SU-DHL-6 (cell line): ENCODE measurements around the gene KRTAP5-2.

ENCODE experiments used
- H2AFZ ChIP-seq: fragments of 200-600 bp; sonication (generic); 2 replicates; pipeline ENCODE4 v1.6.1; 2014; ENCODE audit warnings: low read depth, mild to moderate bottlenecking, moderate library complexity, mixed read lengths, antibody characterized with exemption, low read length; ENCODE audit not compliant: severe bottlenecking
- H3F3A ChIP-seq: fragments of 200-600 bp; shearing (Covaris generic); 2 replicates; pipeline ENCODE4 v1.6.0; 2016; ENCODE audit warnings: antibody characterized with exemption, mild to moderate bottlenecking; ENCODE audit not compliant: insufficient read depth
- H3K27ac ChIP-seq: fragments of 200-600 bp; sonication (generic); 2 replicates; pipeline ENCODE4 v1.5.1; 2016; ENCODE audit warnings: low read depth, mild to moderate bottlenecking, low read length, moderate library complexity, mixed read lengths
- H3K27me3 ChIP-seq: fragments of 200-600 bp; sonication (generic), shearing (Covaris generic); 2 replicates; pipeline ENCODE4 v1.6.0; 2014; ENCODE audit warnings: mild to moderate bottlenecking, low read length
- H3K36me3 ChIP-seq: fragments of 200-600 bp; sonication (generic); 2 replicates; pipeline ENCODE4 v1.6.1; 2014; ENCODE audit warnings: mild to moderate bottlenecking, low read length, mixed read lengths
- H3K4me2 ChIP-seq: fragments of 300-600, 200-600 bp; shearing (Covaris generic), sonication (generic); 2 replicates; pipeline ENCODE4 v1.6.0; 2014; ENCODE audit warnings: low read length, low read depth, mild to moderate bottlenecking; ENCODE audit not compliant: poor library complexity, severe bottlenecking
- H3K4me3 ChIP-seq: fragments of 200-600 bp; sonication (generic); 2 replicates; pipeline ENCODE4 v1.5.1; 2014; ENCODE audit warnings: antibody characterized with exemption, low read length, mild to moderate bottlenecking, mixed read lengths; ENCODE audit not compliant: insufficient read depth, poor library complexity, severe bottlenecking
- H3K79me2 ChIP-seq: fragments of 200-600 bp; sonication (generic); 2 replicates; pipeline ENCODE4 v1.6.1; 2014; ENCODE audit warnings: mild to moderate bottlenecking, low read length, moderate library complexity; ENCODE audit not compliant: insufficient read depth
- H3K9ac ChIP-seq: fragments of 200-600 bp; sonication (generic); 2 replicates; pipeline ENCODE4 v1.7.0; 2014; ENCODE audit warnings: mild to moderate bottlenecking, low read length
- H3K9me2 ChIP-seq: fragments of 200-600 bp; sonication (generic); replicated peaks from 2 replicates; pipeline ENCODE4 v1.6.1; 2014; ENCODE audit warnings: low read length; ENCODE audit not compliant: insufficient read depth
- H3K9me3 ChIP-seq: fragments of 200-600 bp; sonication (generic); 2 replicates; pipeline ENCODE4 v1.6.1; 2014; ENCODE audit warnings: low read length, mixed read lengths; ENCODE audit not compliant: insufficient read depth
- H4K20me1 ChIP-seq: fragments of 200-600 bp; sonication (generic); 2 replicates; pipeline ENCODE4 v1.6.1; 2014; ENCODE audit warnings: low read depth, mild to moderate bottlenecking, antibody characterized with exemption, low read length, moderate library complexity, mixed read lengths
- EZH2phosphoT487 ChIP-seq: fragments of 200-600 bp; sonication (generic), shearing (Covaris generic); conservative IDR thresholded peaks from 2 replicates; pipeline ENCODE4 v1.6.1; 2018; ENCODE audit warnings: mild to moderate bottlenecking, antibody characterized with exemption, low read length, moderate library complexity, mixed read lengths
- TF ChIP-seq, protein P1 (sequence below): fragments of 200-600 bp; sonication (generic); IDR thresholded peaks from one replicate; pipeline ENCODE4 v1.5.1; 2017; ENCODE audit warnings: antibody characterized with exemption, mild to moderate bottlenecking, low read length, moderate library complexity; ENCODE audit not compliant: insufficient read depth, poor library complexity, severe bottlenecking

The KRTAP5-2 gene

DNA sequence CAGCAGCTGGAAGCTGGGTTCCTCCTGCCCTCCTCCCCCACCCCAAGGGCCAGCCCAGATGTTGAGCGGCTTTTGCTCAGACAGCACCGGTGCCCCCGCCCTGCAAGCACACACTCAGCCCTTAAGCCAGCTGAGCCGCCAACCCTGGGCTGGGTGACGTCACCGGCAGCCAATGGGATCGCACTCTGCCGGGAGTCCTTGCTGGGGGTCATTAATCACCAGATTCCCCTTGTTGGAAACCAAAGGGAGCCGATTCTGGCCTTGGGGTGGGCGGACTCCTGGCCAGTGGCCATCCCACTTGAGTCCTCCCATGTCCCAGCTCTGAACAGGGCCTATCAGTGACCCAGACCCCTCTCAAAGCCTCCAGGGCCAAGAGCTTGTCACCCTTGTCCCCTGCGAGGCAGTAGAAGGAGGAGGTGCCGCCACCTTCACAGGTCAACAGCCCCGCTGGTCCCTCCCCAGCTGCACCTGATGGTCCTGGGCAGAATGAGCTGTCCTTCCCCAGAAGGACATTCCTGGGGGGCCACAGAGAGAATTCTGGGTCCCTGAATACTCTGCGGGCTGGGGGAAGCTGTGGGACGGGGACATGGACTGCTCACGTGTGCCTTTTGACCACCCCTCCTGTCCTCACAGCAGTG is 33.4 kb downstream of the KRTAP5-2 start:
- H3K4me2 ChIP-seq = no peak overlapping the region
- H3K4me3 ChIP-seq = no peak overlapping the region
- H3K9me3 ChIP-seq = no peaks in the 10 kb centered on the region
- TF ChIP-seq EZH2phosphoT487 = no peak
- TF ChIP-seq, protein P1, sequence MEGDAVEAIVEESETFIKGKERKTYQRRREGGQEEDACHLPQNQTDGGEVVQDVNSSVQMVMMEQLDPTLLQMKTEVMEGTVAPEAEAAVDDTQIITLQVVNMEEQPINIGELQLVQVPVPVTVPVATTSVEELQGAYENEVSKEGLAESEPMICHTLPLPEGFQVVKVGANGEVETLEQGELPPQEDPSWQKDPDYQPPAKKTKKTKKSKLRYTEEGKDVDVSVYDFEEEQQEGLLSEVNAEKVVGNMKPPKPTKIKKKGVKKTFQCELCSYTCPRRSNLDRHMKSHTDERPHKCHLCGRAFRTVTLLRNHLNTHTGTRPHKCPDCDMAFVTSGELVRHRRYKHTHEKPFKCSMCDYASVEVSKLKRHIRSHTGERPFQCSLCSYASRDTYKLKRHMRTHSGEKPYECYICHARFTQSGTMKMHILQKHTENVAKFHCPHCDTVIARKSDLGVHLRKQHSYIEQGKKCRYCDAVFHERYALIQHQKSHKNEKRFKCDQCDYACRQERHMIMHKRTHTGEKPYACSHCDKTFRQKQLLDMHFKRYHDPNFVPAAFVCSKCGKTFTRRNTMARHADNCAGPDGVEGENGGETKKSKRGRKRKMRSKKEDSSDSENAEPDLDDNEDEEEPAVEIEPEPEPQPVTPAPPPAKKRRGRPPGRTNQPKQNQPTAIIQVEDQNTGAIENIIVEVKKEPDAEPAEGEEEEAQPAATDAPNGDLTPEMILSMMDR = no peak
- no peak overlapping the region for H3K27ac ChIP-seq
- H4K20me1 ChIP-seq = no peaks in the 10 kb centered on the region
- H3K9me2 ChIP-seq = no peaks in the 10 kb centered on the region
- no peaks in the 10 kb centered on the region for H3F3A ChIP-seq
- no peak overlapping the region for H3K9ac ChIP-seq
- no peaks in the 10 kb centered on the region for H3K79me2 ChIP-seq
- no peaks in the 10 kb centered on the region for H3K36me3 ChIP-seq
- H2AFZ ChIP-seq = no peak overlapping the region
- no peaks in the 10 kb centered on the region for H3K27me3 ChIP-seq

DNA sequence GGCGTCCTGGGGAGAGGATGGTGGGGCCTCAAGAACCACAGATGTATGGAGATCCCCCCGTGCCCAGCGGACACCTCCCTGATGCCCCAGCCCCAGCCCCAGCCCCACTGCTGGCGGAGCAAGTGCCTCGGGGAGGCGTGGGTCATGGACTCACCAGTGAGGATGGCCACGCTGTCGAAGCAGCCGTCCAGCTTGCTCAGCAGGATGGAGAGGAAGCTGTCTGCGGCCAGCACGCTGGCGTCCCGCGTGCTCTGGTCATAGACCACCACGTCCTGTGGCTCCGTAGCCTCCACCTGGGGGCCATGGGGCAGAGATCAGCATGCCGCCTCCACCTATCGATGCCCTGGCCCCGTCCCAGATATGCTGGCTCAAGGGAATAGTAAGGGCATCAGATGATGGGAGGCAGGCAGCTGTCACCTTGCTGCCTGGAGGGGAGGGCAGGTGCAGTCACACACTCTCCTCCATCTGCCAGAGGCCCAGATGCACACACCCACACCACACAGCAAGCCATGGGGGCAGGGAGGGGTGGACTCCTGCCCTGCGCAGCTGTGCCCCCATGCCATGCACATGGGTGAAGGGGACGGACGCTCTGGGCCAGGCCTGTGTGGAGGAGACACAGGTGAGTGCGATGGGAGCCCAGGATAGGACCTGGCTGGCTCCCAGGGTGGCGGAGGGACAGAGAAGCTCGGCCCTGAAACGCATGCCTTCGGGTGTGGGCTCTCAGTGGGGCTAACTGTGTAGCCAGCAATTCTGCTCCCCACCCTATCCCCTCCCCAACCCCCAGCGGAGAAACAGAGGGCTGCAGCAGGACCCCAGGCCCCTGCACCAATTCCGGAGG is 34.2 kb downstream of the KRTAP5-2 start:
- Histone ChIP-seq H3K27me3 (no peaks in the 10 kb centered on the region), H3K36me3 (no peaks in the 10 kb centered on the region), H3K4me2 (no peak overlapping the region), H3K27ac (no peak overlapping the region), H3K9ac (no peak overlapping the region), H3K4me3 (no peak overlapping the region), H3K9me2 (no peaks in the 10 kb centered on the region), H3K79me2 (no peaks in the 10 kb centered on the region), H4K20me1 (no peaks in the 10 kb centered on the region), H2AFZ (no peak overlapping the region), H3K9me3 (no peaks in the 10 kb centered on the region), H3F3A (no peaks in the 10 kb centered on the region)
- TF ChIP-seq, protein P1 = no peak
- no peak for TF ChIP-seq EZH2phosphoT487

DNA sequence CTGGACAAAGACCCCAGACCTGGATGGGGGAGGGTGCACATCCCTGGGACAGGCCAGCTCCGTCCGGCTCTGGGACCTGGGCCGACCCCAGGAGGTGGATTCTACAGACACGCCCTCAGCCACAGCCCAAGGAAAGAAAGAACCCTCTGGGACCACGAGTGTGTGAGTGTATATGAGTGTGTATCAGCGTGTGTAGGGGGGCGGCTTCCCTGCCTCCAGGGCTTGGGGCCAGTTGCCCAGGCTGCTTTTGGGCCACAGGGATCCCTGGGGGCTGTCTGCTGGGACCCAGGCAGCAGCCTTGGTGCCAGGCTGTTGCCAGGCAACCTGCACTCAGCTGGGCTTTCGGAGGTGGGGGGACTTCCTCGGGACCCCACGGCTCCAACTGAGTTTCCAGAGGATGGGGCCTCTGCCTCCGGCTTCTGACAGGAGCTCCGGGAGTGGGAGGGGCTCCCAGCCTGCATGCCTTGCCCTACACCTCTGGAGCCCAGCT is 34.9 kb downstream of the KRTAP5-2 start:
- no peak overlapping the region for H3K4me3 ChIP-seq

More for the DNA sequence above, 34.9 kb downstream of the KRTAP5-2 start:
- no peak for TF ChIP-seq EZH2phosphoT487
- TF ChIP-seq, protein P1 = no peak
- Histone ChIP-seq H3K9me2 (no peaks in the 10 kb centered on the region), H3K27ac (no peak overlapping the region), H3K9ac (no peak overlapping the region), H3K36me3 (no peaks in the 10 kb centered on the region), H4K20me1 (no peaks in the 10 kb centered on the region), H2AFZ (no peak overlapping the region), H3F3A (no peaks in the 10 kb centered on the region), H3K27me3 (no peaks in the 10 kb centered on the region), H3K79me2 (no peaks in the 10 kb centered on the region), H3K4me2 (no peak overlapping the region), H3K9me3 (no peaks in the 10 kb centered on the region)
